Measurements from ENCODE around the gene ETV2.

DNA sequence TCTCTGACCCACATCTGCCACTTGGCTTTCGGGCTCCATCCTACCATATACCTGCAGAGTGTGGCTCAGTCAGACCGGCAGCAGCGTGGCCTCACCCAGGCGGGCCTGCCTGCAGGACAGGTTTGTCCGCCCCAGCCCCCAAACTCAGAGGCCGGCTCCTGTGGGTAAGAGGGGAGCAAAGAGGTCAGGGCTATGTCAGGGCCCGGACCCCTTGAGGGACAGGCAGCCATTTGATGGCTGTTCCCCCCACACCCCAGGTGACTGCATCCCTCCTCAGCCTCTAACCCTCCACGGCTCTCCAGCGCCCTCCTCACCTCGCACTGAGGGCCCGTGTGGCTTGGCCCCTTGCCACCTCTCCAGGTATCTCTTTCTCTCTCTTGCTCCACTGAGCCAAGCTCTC is 50.5 kb downstream of the ETV2 start:
- TF ChIP-seq GATA2 (IDR thresholded peaks at IDR 0.05; ENCODE audit: low read depth, low read length), result no peak
- TF ChIP-seq GATA3 (IDR thresholded peaks at IDR 0.05; ENCODE audit: low read depth, low read length), result no peak
